AG09309 (cell line): Measurements from ENCODE around the gene KCNIP3.

Experiments
- DNase-seq: peaks from one replicate; pipeline ENCODE4 v3.0.0-alpha.2; 2010; ENCODE audit warnings: low read depth
- H3K4me3 ChIP-seq: 2 replicates; pipeline ENCODE4 v1.5.1; 2011; ENCODE audit warnings: mild to moderate bottlenecking, low read depth, low read length, moderate library complexity; ENCODE audit not compliant: control insufficient read depth
- TF ChIP-seq, protein P1 (sequence below): IDR thresholded peaks from 2 replicates; pipeline ENCODE4 v1.5.1; 2011; ENCODE audit warnings: mild to moderate bottlenecking, low read depth, low read length, inconsistent platforms; ENCODE audit not compliant: insufficient read depth, control insufficient read depth; ENCODE audit errors: missing control alignments

KCNIP3 gene

DNA sequence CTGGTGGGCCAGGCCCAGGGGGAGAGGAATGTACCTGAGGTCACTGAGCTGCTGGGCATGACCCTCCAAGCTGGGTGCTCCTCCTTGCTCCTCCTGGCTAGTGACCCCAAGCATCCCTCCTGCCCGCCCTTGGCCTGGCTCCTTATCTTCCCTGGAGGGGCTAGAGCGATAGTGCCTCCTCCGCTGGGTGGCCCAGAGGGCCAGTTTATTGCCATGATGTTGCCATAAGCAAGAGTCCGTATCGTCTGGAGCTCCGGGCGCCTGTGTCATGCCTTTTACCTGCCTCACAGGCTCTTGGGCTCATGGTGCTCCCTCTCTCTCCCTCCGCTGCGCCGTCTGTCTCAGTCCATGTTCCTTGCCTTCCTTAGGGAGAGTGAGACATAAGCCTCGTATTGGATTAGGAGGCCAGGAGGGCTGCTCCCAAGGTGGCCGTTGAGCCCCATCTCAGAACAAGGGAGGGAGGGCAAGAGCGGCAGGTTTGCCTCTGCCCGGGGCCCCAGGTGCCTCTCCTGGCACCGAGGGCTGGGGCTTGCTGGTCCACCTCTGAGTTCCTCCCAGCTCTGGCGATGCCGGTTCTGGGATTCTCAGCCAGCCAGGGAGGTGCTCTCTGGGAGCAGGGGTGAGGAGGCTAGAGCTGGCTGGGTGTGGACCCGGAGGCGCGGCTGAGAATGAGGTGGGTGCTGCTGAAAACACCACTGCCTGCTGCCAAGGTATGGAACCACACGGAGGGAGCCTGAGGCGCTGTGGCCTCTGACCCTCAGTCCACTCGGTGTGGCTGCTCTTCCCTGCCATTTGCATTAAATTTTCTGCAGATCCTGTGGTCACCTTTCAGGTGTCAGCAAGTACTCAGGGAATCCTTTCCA lies 22.6 kb downstream of the KCNIP3 start:
- DNase-seq = no peak
- TF ChIP-seq, protein P1, sequence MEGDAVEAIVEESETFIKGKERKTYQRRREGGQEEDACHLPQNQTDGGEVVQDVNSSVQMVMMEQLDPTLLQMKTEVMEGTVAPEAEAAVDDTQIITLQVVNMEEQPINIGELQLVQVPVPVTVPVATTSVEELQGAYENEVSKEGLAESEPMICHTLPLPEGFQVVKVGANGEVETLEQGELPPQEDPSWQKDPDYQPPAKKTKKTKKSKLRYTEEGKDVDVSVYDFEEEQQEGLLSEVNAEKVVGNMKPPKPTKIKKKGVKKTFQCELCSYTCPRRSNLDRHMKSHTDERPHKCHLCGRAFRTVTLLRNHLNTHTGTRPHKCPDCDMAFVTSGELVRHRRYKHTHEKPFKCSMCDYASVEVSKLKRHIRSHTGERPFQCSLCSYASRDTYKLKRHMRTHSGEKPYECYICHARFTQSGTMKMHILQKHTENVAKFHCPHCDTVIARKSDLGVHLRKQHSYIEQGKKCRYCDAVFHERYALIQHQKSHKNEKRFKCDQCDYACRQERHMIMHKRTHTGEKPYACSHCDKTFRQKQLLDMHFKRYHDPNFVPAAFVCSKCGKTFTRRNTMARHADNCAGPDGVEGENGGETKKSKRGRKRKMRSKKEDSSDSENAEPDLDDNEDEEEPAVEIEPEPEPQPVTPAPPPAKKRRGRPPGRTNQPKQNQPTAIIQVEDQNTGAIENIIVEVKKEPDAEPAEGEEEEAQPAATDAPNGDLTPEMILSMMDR = no peak
- no peak overlapping the region for H3K4me3 ChIP-seq

DNA sequence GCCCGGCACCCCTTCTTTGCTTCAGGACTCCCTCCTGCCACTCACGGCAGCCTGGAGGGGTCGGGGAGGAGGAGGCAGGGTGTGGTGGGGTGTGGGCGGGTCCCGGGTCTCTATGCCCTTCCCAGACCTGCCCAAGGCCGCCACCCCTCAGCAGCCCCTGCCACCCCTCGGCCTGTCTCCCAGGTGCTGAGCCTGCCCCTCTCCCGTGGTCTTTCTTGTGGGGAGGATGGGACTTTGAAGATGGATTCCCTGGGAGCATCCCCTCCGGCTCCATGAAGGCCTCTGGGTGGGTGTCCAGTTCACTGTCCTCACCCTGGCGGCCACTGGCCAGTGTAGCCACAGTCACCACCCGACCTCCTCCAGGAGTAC lies 23.2 kb downstream of the KCNIP3 start:
- TF ChIP-seq, protein P1 = no peak
- DNase-seq = no peak
- no peak overlapping the region for H3K4me3 ChIP-seq

DNA sequence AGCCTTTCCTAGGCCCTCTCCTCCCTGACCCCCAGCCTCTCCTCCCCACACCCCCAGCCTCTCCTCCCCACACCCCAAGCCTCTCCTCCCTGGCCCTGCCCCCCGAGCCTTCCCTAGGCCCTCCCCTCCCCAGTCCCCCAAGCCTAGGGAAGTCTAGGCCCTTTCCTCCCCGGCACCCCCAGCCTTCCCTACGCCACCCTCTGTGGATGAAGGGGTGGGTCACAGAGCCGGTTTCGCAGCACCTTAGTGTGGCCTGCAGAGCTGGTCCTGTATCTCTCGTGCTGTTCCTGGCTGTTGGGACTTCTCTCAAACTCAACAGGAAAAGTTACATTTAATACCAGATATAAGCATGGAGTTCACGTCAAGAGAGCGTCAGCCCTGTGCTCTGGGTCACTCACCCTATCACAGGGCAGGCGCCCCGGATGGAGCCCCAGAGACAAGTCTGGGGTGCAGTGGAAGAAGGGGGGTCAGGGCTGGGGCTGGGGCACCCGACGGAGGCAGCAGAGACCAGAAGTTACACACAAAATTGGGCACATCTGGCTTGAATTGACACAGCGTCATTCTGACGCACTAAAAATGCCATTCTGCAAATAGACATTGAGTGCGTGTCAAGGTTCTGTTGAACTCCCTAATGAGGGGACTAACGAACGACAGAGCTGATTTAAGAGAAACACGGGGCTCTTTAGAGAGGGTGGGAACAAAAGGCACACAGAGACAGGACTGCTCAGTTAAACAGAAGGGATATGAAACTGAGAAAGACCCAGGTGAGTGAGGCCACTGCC lies 24.0 kb downstream of the KCNIP3 start:
- no peak overlapping the region for H3K4me3 ChIP-seq
- TF ChIP-seq, protein P1 = no peak
- peak; percentile 44 for DNase-seq

DNA sequence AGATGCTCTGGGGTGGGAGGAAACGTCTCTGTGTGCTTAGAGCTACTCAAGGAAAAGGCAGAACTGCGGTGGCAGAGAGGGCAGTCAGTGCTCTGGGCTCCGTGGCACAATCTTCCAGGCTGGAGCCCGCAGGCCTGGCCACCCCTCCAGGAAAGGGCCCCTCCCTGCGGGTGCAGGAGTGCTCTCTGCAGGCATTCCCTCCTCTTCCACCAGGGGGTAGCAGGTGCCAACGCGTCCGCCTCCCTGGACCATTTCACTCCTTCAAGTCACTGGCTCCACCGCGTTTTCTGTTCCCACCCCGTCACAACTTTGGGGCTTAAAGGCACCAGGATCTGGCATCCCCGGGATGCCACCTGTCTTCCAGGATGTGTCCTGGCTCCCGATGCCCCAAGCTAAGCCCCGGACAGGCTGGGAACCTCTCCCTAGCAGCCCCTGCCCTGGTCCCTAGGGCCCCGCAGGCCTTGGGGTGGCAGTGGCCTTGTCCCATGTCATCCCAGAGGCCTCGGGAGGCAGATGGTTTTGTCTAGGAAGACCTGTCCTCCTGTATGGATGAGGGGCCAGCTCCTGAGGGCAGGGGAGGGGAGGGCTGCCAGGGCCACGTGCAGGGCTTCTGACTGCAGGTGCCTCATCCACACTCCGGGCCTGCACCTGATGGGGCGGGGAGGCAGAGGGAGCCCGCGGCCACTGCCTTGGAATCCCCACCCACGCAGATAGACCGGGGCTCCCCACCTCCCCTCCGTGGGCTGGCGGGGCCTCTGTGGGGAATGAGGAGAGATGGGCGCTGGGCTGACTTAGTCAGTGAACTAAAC lies 26.4 kb downstream of the KCNIP3 start:
- no peak overlapping the region for H3K4me3 ChIP-seq
- TF ChIP-seq, protein P1 = peak; percentile 61
- no peak for DNase-seq

DNA sequence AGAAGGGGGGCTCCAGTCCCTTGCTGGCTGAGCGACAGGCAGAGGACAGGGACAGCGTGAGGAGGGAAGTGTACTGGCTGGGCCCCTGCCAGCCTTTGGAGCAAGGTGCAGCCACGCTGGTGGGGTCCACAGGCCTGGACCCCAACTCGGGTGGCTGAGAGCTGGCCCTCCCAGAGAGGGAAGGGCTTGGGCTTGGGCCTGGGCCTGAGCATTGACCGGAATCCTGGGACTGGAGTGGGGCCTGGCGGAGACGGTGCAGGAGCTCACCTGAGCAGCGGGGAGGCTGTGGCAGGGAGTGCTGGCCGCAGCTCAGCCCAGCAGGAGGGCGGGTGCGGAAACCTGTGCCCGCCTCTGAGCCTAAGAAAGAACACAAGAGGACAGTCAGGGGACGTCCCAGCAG lies 27.9 kb downstream of the KCNIP3 start:
- no peak for DNase-seq
- TF ChIP-seq, protein P1 = no peak
- no peak overlapping the region for H3K4me3 ChIP-seq

DNA sequence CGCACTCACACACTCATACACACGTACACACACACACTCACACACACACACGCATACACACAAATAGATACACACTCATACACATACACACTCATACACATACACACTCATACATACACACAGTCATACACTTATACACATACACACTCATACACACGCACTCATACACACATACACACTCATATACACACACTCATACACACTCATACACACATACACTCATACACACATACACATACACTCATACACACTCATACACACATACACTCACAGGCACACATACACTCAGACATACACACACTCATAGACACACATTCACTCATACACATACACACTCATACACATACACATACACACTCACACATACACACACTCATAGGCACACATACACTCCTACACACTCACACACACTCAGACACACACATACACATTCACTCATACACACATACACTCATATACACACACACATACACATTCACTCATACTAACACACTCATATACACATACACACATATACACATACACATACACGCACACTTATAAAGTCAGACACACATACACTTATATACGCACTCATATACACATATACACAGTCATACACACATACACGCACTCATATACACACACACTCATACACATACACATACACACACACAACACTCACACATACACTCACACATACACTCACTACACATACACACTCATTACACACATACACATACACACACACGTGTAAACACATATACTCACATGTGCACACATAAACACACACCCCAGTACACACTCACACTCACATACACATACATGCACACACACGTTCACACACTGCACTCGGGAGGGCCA lies 28.7 kb downstream of the KCNIP3 start:
- no peak for DNase-seq
- TF ChIP-seq, protein P1 = no peak
- H3K4me3 ChIP-seq = no peak overlapping the region
